ENCODE data around the gene GPN2. TPM values are rescaled to one million over a fixed set of nuclear protein-coding genes. Genes with fewer than 3 reads are reported as not detected.

Gene GPN2
- total and polyA plus RNA-seq, 2 of the 4 experiments (the other 2 are of a cell fraction), result 15.4 to 22.2 TPM

- no peak for ATAC-seq (ENCODE audit: low read depth)
These were observed 23.9 kb upstream of the GPN2 start, which contains the start of gene NR0B2 for GRCh38 chr1:26913754-26914619. NR0B2 (minus strand) TSS chr1:26913975; CDS start chr1:26913940, 35 bp downstream.

More at GRCh38 chr1:26913754-26914619, 23.9 kb upstream of the GPN2 start, which contains the start of gene NR0B2:
- Histone ChIP-seq H2BK20ac (ENCODE audit: low read depth, low read length) (no peak within 1 kb of the TSS), H3K9ac (ENCODE audit: low read depth, low read length) (no peak within 1 kb of the TSS), H3K4ac (ENCODE audit: low read depth, low read length) (no peak within 1 kb of the TSS), H3K18ac (ENCODE audit: low read depth, low read length) (no peak within 1 kb of the TSS), H3K23ac (ENCODE audit: low read depth, low read length) (no peak within 1 kb of the TSS), H2BK5ac (ENCODE audit: low read depth, low read length, poor library complexity, severe bottlenecking) (no peak within 1 kb of the TSS), H3K36me3 (ENCODE audit: control insufficient read depth, insufficient read depth, low read length) (no peaks in the 10 kb centered on the region), H4K20me1 (ENCODE audit: insufficient read depth, low read length) (no peaks in the 10 kb centered on the region), H3K56ac (ENCODE audit: extremely low read depth, insufficient read depth, low read length) (no peak within 1 kb of the TSS), H2BK15ac (ENCODE audit: low read depth, low read length) (no peak within 1 kb of the TSS), H3K9me3 (ENCODE audit: control insufficient read depth, insufficient read depth, low read length) (no peaks in the 10 kb centered on the region), H2AK5ac (ENCODE audit: low read depth, low read length) (no peak within 1 kb of the TSS), H2AK9ac (replicated peaks; ENCODE audit: low read depth, low read length, poor library complexity) (no peak within 1 kb of the TSS), H4K8ac (ENCODE audit: low read depth in 2 of 2, low read length in 2 of 2) (no peak within 1 kb of the TSS), H4K91ac (ENCODE audit: insufficient read depth, low read depth, low read length) (no peak within 1 kb of the TSS), H3K27me3 (ENCODE audit: control insufficient read depth, insufficient read depth, low read length) (peaks cover 20% of the 10 kb centered on the region), H3K27ac (ENCODE audit: insufficient read depth, low read length) (no peak within 1 kb of the TSS), H3K14ac (replicated peaks; ENCODE audit: low read depth, low read length) (no peak within 1 kb of the TSS), H3K4me3 (ENCODE audit: insufficient read depth, low read depth, low read length) (no peak within 1 kb of the TSS), H3K4me2 (ENCODE audit: low read depth, low read length) (no peak within 1 kb of the TSS), H2AFZ (replicated peaks; ENCODE audit: low read length, poor library complexity) (no peak within 1 kb of the TSS), H4K5ac (ENCODE audit: low read depth, low read length) (no peak within 1 kb of the TSS), H3K9me1 (ENCODE audit: insufficient read depth, low read length) (no peaks in the 10 kb centered on the region), H2BK120ac (ENCODE audit: low read depth, low read length) (no peak within 1 kb of the TSS), H3K79me1 (ENCODE audit: low read depth in 1 of 2, low read length in 2 of 2) (no peaks in the 10 kb centered on the region), H3K4me1 (ENCODE audit: control insufficient read depth, insufficient read depth, low read length) (no peaks in the 10 kb centered on the region)
- intact Hi-C loops (cut with micrococcal nuclease), result no loop called here
- no peak for TF ChIP-seq POLR2A (IDR thresholded peaks at IDR 0.05; ENCODE audit: low read depth, low read length)
- no peak for DNase-seq
- BruUV-seq (replicated peaks), result no TSS peak
- ChIA-PET POLR2A (ENCODE audit: unreplicated experiment) (no interaction called here), CTCF (no interaction called here)
- 89% methylated on average over 3 of the region's 16 CpGs; no CpG with 5 or more reads in 1 of the 2 experiments for WGBS, 2 experiments (ENCODE audit: extremely low coverage in 2 of 2, insufficient read length in 1 of 2)
- dilution Hi-C loops (cut with HindIII; ENCODE audit: low sequenced_read_pairs, unreplicated experiment), result no loop called here
- in situ Hi-C loops (cut with MboI; ENCODE audit: low sequenced_read_pairs), result no loop called here

Data from IMR-90 (cell line).